Activated CD4-positive, alpha-beta T cell treated with anti-CD3 and anti-CD28 coated beads, Interleukin-2, amount 10 ng/mL, durations not matched to agents 7 days and 5 days (primary cell): ENCODE measurements around the gene SLC13A2. TPM values are rescaled to one million over a fixed set of nuclear protein-coding genes. Genes with fewer than 3 reads are reported as not detected.

Experiments used
- CTCF ChIA-PET: fragments of 350-600 bp; sonication (Branson Sonifier 250); formaldehyde crosslinking; loops from one replicate; lab custom pipeline; 2021; ENCODE audit warnings: antibody characterized with exemption; lab: Charles Lee
- POLR2A ChIA-PET: fragments of 350-600 bp; sonication (Branson Sonifier 250); formaldehyde crosslinking; loops from one replicate; lab custom pipeline; 2021; ENCODE audit warnings: antibody characterized with exemption; lab: Charles Lee
- DNase-seq: peaks from one replicate; pipeline ENCODE4 v3.0.0-alpha.2; 2020
- H3K27ac Mint-ChIP-seq: one replicate; pipeline ENCODE4 v1.8.0; 2021; ENCODE audit warnings: mild to moderate bottlenecking, moderate library complexity, mixed read lengths
- H3K27me3 Mint-ChIP-seq: one replicate; pipeline ENCODE4 v1.8.0; 2021; ENCODE audit warnings: mixed read lengths
- H3K36me3 Mint-ChIP-seq: one replicate; pipeline ENCODE4 v1.8.0; 2021; ENCODE audit warnings: low read depth, mixed read lengths
- H3K4me1 Mint-ChIP-seq: one replicate; pipeline ENCODE4 v1.8.0; 2021; ENCODE audit warnings: mixed read lengths
- H3K4me3 Mint-ChIP-seq: one replicate; pipeline ENCODE4 v1.8.0; 2021; ENCODE audit warnings: mild to moderate bottlenecking, moderate library complexity, mixed read lengths
- H3K9me3 Mint-ChIP-seq: one replicate; pipeline ENCODE4 v1.8.0; 2021; ENCODE audit warnings: mixed read lengths
- total RNA-seq, 2 experiments: library from RNA; stranded (reverse); gene quantifications; one replicate each; pipeline ENCODE4 v1.2.3, GENCODE V29; 2021

The SLC13A2 gene
- total RNA-seq, 2 experiments from 2014 or later: not detected

DNA sequence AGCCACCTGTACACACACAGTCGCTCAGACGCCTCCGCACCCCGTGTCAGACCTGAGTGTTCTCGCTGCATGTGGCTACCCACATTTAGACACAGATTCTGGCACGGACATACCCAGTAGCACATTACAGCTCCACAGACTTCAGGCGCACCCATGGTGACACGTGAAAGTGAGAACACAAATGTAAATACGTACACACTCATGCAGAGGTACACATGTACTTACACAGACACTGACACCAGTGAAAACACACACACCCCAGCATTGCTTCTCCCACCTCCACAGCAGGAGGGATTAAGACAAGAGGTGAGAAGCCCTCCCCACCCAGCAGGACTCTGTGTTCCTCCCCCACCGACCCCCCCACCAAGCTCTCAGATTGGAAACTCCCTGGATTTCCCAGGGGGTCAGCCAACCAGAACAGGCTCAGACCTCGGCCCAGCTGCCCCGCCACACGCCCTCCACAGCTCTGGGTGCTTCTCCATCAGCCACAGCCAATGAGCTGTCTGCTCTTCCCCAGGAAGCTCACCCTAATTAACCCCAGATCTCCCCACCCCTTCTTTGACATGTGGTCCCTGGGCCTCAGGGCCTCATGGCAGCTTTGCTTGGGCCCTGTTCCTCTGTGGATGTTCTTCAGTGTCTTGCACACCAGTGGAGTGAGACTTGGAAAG lies 27.4 kb downstream of the SLC13A2 start:
- Mint-ChIP-seq H3K4me3 (no peak overlapping the region), H3K36me3 (no peaks in the 10 kb centered on the region), H3K27ac (no peak overlapping the region), H3K4me1 (no peaks in the 10 kb centered on the region), H3K27me3 (peaks cover 3% of the 10 kb centered on the region), H3K9me3 (no peaks in the 10 kb centered on the region)
- ChIA-PET POLR2A (no interaction called here), CTCF (interaction anchor here (0.5 to 1.2 kb wide), 3 partner anchors 46 to 272 kb away, joined by 3 read pairs; no protein-coding TSS in a partner anchor)
- DNase-seq: no peak

GRCh38 chr17:28501421-28502284 lies 28.2 kb downstream of the SLC13A2 start:
- no peaks in the 10 kb centered on the region for H3K4me1 Mint-ChIP-seq
- H3K9me3 Mint-ChIP-seq: no peaks in the 10 kb centered on the region
- H3K27me3 Mint-ChIP-seq: peaks cover 3% of the 10 kb centered on the region
- H3K27ac Mint-ChIP-seq: no peak overlapping the region
- no peak overlapping the region for H3K4me3 Mint-ChIP-seq
- CTCF ChIA-PET: interaction anchor here (0.5 to 2.1 kb wide), 3 partner anchors 8 to 272 kb away, joined by 3 to 7 read pairs (median 3); no protein-coding TSS in a partner anchor
- POLR2A ChIA-PET: no interaction called here
- no peaks in the 10 kb centered on the region for H3K36me3 Mint-ChIP-seq
- DNase-seq: no peak

- no peak overlapping the region for H3K27ac Mint-ChIP-seq
- H3K36me3 Mint-ChIP-seq: no peaks in the 10 kb centered on the region
- DNase-seq: no peak
- H3K9me3 Mint-ChIP-seq: no peaks in the 10 kb centered on the region
- ChIA-PET POLR2A (no interaction called here), CTCF (interaction anchor here (0.7 to 2.1 kb wide), 2 partner anchors 10 to 1497 kb away, joined by 3 to 7 read pairs; no protein-coding TSS in a partner anchor)
- no peak overlapping the region for H3K4me3 Mint-ChIP-seq
- H3K4me1 Mint-ChIP-seq: no peaks in the 10 kb centered on the region
- H3K27me3 Mint-ChIP-seq: peaks cover 3% of the 10 kb centered on the region
Measured at GRCh38 chr17:28503420-28503819, 30.0 kb downstream of the SLC13A2 start.

- ChIA-PET CTCF (no interaction called here), POLR2A (no interaction called here)
- no peak for DNase-seq
- Mint-ChIP-seq H3K27me3 (peaks cover 6% of the 10 kb centered on the region), H3K36me3 (no peaks in the 10 kb centered on the region), H3K4me3 (no peak within 1 kb of the TSS), H3K9me3 (no peaks in the 10 kb centered on the region), H3K27ac (no peak within 1 kb of the TSS), H3K4me1 (no peaks in the 10 kb centered on the region)
Measured at GRCh38 chr17:28505986-28506665, 32.7 kb downstream of the SLC13A2 start, which contains the start of gene FOXN1. TSS of gene FOXN1 (plus strand) at chr17:28506348. CDS start at chr17:28523970, 17,622 bp downstream.

GRCh38 chr17:28506763-28507487 lies 33.5 kb downstream of the SLC13A2 start:
- H3K4me1 Mint-ChIP-seq: no peaks in the 10 kb centered on the region
- no peaks in the 10 kb centered on the region for H3K9me3 Mint-ChIP-seq
- CTCF ChIA-PET: no interaction called here
- POLR2A ChIA-PET: no interaction called here
- DNase-seq: no peak
- no peaks in the 10 kb centered on the region for H3K36me3 Mint-ChIP-seq
- peaks cover 6% of the 10 kb centered on the region for H3K27me3 Mint-ChIP-seq
- H3K4me3 Mint-ChIP-seq: no peak overlapping the region
- H3K27ac Mint-ChIP-seq: no peak overlapping the region

DNA sequence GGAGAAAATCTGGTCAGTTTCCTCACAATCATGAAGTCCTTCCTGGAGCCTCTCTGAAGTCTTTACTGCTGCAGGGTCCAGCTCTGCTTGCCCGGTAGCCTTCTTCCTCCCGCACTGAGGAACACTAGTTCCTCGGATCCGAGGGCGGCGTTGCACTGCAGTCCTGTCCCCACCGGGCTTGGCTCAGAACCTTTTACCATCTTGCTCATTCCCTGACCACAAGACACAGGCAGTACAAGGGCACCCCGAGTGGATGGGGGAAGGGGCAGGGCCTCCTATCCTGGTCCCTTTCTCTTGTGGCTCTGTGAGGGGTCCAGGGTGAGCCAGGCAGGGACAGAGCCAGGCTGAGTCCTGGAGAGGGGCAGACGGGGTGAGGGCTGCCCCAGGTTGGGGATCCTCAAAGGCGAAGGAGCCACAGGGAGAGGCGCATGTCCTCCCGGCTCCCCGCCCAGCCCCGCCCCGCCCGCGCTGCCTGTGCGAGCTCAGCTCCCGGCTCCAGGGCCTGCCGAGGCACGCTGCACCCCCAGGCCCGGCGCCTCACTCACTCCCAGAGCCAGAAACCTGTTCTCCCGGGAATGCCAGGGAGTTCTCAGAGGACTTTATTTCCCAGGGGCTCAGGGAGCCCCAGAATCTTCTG lies 34.2 kb downstream of the SLC13A2 start:
- CTCF ChIA-PET: no interaction called here
- no peak overlapping the region for H3K27ac Mint-ChIP-seq

DNA sequence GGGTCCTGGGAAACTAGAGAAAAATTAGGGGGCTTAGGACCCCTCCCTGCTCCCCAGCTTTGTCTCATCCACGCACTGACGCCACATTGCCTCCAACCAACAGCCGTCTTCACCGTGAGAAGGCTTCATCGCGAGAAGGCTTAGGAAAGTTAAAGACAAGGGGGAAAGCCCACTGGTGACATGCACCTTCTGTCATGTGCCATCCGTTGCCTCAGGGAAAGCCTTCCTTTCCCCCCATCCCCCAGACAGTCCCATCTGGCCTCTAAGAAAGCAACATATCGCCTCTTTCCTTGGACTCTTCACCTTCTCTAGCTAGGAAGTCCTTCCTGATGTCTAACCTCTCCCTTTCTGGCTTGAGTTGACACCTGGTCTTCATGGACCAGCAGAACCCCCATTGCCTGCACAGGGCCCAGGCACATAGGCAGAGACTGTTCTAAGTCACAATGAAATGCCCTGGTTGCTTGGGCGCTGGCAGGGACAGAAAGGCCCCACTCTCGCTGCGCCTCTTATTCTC lies 34.8 kb downstream of the SLC13A2 start:
- no peak overlapping the region for H3K27ac Mint-ChIP-seq
- ChIA-PET POLR2A (no interaction called here), CTCF (no interaction called here)
- H3K9me3 Mint-ChIP-seq: no peaks in the 10 kb centered on the region
- peaks cover 7% of the 10 kb centered on the region for H3K27me3 Mint-ChIP-seq
- no peak overlapping the region for H3K4me3 Mint-ChIP-seq
- no peaks in the 10 kb centered on the region for H3K36me3 Mint-ChIP-seq
- H3K4me1 Mint-ChIP-seq: no peaks in the 10 kb centered on the region
- no peak for DNase-seq

More for the DNA sequence above, 34.2 kb downstream of the SLC13A2 start:
- Mint-ChIP-seq H3K4me3 (no peak overlapping the region), H3K27me3 (peaks cover 6% of the 10 kb centered on the region), H3K4me1 (no peaks in the 10 kb centered on the region), H3K36me3 (no peaks in the 10 kb centered on the region), H3K9me3 (no peaks in the 10 kb centered on the region)
- DNase-seq: no peak
- POLR2A ChIA-PET: no interaction called here

- Mint-ChIP-seq H3K27ac (no peak overlapping the region), H3K27me3 (peaks cover 8% of the 10 kb centered on the region)
- POLR2A ChIA-PET: no interaction called here
Measured at GRCh38 chr17:28509789-28510188, 36.3 kb downstream of the SLC13A2 start.

DNA sequence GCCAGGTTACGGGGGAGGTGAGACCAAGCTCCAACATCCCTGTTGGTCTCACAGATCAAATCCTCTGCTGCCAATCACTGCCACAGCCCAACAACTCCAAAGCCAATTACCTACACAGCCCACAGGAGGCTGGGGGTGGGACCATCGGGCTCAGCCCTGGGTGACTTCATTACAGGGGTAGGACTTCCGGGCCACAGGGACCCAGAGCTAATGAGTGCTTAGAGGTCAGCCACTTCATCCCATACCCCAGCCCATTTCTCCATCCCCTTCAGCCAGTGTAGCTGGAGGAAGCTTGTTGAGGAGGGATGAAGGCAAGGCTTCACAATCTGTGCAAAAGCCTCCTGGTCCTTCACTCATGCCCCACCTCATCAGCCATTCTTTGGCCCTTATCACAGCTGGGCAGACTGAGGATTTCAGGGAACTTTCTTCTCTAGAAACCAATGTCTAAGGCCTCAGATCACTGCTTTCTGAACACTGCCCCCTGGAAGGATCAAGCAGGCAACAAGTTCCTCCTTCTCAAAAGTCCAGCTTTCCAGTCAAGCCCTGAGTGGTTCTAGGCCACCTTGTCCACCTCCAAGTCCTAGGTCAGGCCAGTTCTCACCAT lies 38.5 kb downstream of the SLC13A2 start:
- H3K9me3 Mint-ChIP-seq: peaks cover 6% of the 10 kb centered on the region
- peaks cover 8% of the 10 kb centered on the region for H3K27me3 Mint-ChIP-seq
- H3K27ac Mint-ChIP-seq: no peak overlapping the region
- H3K4me1 Mint-ChIP-seq: no peaks in the 10 kb centered on the region
- no peak overlapping the region for H3K4me3 Mint-ChIP-seq
- POLR2A ChIA-PET: no interaction called here
- no peaks in the 10 kb centered on the region for H3K36me3 Mint-ChIP-seq
- CTCF ChIA-PET: interaction anchor here (0.8 to 1.3 kb wide), 2 partner anchors 8 to 28 kb away, joined by 3 to 4 read pairs; no protein-coding TSS in a partner anchor
- DNase-seq: no peak

More at GRCh38 chr17:28509789-28510188, 36.3 kb downstream of the SLC13A2 start:
- no peaks in the 10 kb centered on the region for H3K9me3 Mint-ChIP-seq
- DNase-seq: no peak
- H3K4me3 Mint-ChIP-seq: no peak overlapping the region
- no peaks in the 10 kb centered on the region for H3K36me3 Mint-ChIP-seq
- H3K4me1 Mint-ChIP-seq: no peaks in the 10 kb centered on the region
- CTCF ChIA-PET: no interaction called here

- Mint-ChIP-seq H3K9me3 (peaks cover 6% of the 10 kb centered on the region), H3K4me1 (no peaks in the 10 kb centered on the region), H3K27me3 (peaks cover 13% of the 10 kb centered on the region), H3K4me3 (no peak overlapping the region), H3K36me3 (no peaks in the 10 kb centered on the region), H3K27ac (no peak overlapping the region)
- no peak for DNase-seq
- CTCF ChIA-PET: interaction anchor here (1.3 kb wide), 1 partner anchor 9 kb away, joined by 3 read pairs; no protein-coding TSS in a partner anchor
- POLR2A ChIA-PET: no interaction called here
Measured at GRCh38 chr17:28513476-28513875, 40.0 kb downstream of the SLC13A2 start.

DNA sequence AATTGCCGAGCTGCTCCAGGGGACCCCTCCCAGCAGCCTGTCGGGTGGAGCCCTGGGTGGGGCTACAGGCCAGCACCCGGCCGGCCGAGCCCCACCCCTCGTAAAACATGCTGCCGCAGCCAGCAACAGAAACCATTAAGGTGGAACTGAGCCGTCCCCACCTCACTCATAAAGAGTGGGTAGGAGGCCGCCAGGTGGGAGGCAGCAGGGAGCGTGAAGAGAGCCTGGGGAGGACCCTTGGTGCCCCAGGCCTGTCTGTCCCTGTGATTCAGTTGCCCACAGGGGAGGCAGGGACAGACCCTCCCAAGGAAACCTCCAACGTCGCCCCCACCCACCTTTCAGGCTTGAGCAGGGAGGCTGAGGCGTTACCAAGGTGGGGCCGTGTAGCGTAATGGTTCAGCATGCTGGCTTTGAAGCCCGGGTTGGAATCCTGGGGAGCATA lies 41.1 kb downstream of the SLC13A2 start:
- H3K4me3 Mint-ChIP-seq: no peak overlapping the region
- DNase-seq: no peak
- peaks cover 6% of the 10 kb centered on the region for H3K9me3 Mint-ChIP-seq
- ChIA-PET POLR2A (no interaction called here), CTCF (no interaction called here)
- H3K27ac Mint-ChIP-seq: no peak overlapping the region
- peaks cover 17% of the 10 kb centered on the region for H3K27me3 Mint-ChIP-seq
- no peaks in the 10 kb centered on the region for H3K36me3 Mint-ChIP-seq
- peaks cover 4% of the 10 kb centered on the region for H3K4me1 Mint-ChIP-seq
